ENCODE data around the gene SGCD.

GRCh38 chr5:156399323-156399722 lies 72.4 kb downstream of the SGCD start:
- TF ChIP-seq, protein P1, sequence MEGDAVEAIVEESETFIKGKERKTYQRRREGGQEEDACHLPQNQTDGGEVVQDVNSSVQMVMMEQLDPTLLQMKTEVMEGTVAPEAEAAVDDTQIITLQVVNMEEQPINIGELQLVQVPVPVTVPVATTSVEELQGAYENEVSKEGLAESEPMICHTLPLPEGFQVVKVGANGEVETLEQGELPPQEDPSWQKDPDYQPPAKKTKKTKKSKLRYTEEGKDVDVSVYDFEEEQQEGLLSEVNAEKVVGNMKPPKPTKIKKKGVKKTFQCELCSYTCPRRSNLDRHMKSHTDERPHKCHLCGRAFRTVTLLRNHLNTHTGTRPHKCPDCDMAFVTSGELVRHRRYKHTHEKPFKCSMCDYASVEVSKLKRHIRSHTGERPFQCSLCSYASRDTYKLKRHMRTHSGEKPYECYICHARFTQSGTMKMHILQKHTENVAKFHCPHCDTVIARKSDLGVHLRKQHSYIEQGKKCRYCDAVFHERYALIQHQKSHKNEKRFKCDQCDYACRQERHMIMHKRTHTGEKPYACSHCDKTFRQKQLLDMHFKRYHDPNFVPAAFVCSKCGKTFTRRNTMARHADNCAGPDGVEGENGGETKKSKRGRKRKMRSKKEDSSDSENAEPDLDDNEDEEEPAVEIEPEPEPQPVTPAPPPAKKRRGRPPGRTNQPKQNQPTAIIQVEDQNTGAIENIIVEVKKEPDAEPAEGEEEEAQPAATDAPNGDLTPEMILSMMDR (conservative IDR thresholded peaks at IDR 0.05; ENCODE audit: low read depth, low read length): no peak
- no peak for TF ChIP-seq BHLHE40 (IDR thresholded peaks at IDR 0.05; ENCODE audit: low read depth, low read length)
- no peak for TF ChIP-seq MAFK (IDR thresholded peaks at IDR 0.05; ENCODE audit: low read depth, low read length)
- TF ChIP-seq RCOR1 (IDR thresholded peaks at IDR 0.05; ENCODE audit: insufficient replicate concordance, low read length): no peak

All from IMR-90 (cell line).